Neural progenitor cell (in vitro differentiated cells): Measurements from ENCODE around the gene GBX2.

Source experiments
- CTCF ChIP-seq: fragments of 200-600 bp; sonication (generic); IDR thresholded peaks from 2 replicates; pipeline ENCODE4 v1.5.1; 2017; ENCODE audit warnings: antibody characterized with exemption, mild to moderate bottlenecking
- EZH2 ChIP-seq: fragments of 200-600 bp; sonication (generic); IDR thresholded peaks from 2 replicates; pipeline ENCODE4 v1.6.1; 2017; ENCODE audit warnings: antibody characterized with exemption, mild to moderate bottlenecking, moderate library complexity
- EZH2phosphoT487 ChIP-seq: fragments of 200-600 bp; sonication (generic); IDR thresholded peaks from 2 replicates; pipeline ENCODE4 v1.6.1; 2017; ENCODE audit warnings: antibody characterized with exemption

- TF ChIP-seq CTCF (no peak), EZH2 (no peak), EZH2phosphoT487 (no peak)
Measured at GRCh38 chr2:236170590-236171165, 2.5 kb upstream of the GBX2 start.
